Activated T-helper 2 cell treated with anti-CD3 and anti-CD28 coated beads, Interferon-gamma antibody, Interleukin-2, Interleukin-4, amounts not matched to agents 10 μg/mL and 5 μg/mL and 100 μg/mL, durations not matched to agents 14 hours and 24 hours and 36 hours (primary cell): ENCODE measurements around the gene HEATR9. TPM values are rescaled to one million over a fixed set of nuclear protein-coding genes. Genes with fewer than 3 reads are reported as not detected.

Source experiments
- DNase-seq: peaks from one replicate; pipeline ENCODE4 v3.0.0; 2021; ENCODE audit warnings: low spot score
- H3K27ac Mint-ChIP-seq: one replicate; pipeline ENCODE4 v1.8.0; 2021; ENCODE audit warnings: mixed read lengths
- H3K27me3 Mint-ChIP-seq: one replicate; pipeline ENCODE4 v1.8.0; 2021; ENCODE audit warnings: low read depth, mixed read lengths
- H3K36me3 Mint-ChIP-seq: one replicate; pipeline ENCODE4 v1.8.0; 2021; ENCODE audit warnings: low read depth, mixed read lengths
- H3K4me1 Mint-ChIP-seq: one replicate; pipeline ENCODE4 v1.8.0; 2021; ENCODE audit warnings: low read depth, mixed read lengths
- H3K4me3 Mint-ChIP-seq: one replicate; pipeline ENCODE4 v1.8.0; 2021; ENCODE audit warnings: low read depth, mild to moderate bottlenecking, moderate library complexity, mixed read lengths
- H3K9me3 Mint-ChIP-seq: one replicate; pipeline ENCODE4 v1.8.0; 2021; ENCODE audit warnings: mixed read lengths
- intact Hi-C: fragments of 100-400 bp; cut with micrococcal nuclease; formaldehyde crosslinking; loops from one replicate; pipeline ENCODE4 v1.15.1; 2023
- total RNA-seq: library from RNA; stranded (reverse); gene quantifications from 2 replicates; pipeline ENCODE4 v1.2.3, GENCODE V29; 2022

HEATR9 gene
- total RNA-seq, 1 donor from 2014 or later, result 0.14 TPM

GRCh38 chr17:35808962-35809854 is 59.5 kb downstream of the HEATR9 start, which contains the start of gene TAF15:
TAF15 (plus strand) TSS chr17:35809484; CDS start chr17:35809570, 86 bp downstream.
- no peaks in the 10 kb centered on the region for H3K9me3 Mint-ChIP-seq
- H3K27ac Mint-ChIP-seq, result peak within 1 kb of the TSS; percentile 97
- peaks cover 34% of the 10 kb centered on the region for H3K4me1 Mint-ChIP-seq
- intact Hi-C loops, result loop anchor here (1.0 to 5.0 kb wide), 2 partner anchors 45 to 222 kb away; partner anchors contain the start of gene AP2B1
- no peaks in the 10 kb centered on the region for H3K27me3 Mint-ChIP-seq
- peak within 1 kb of the TSS; percentile 91 for H3K4me3 Mint-ChIP-seq
- H3K36me3 Mint-ChIP-seq, result peaks cover 27% of the 10 kb centered on the region
- DNase-seq, result peak; percentile 96

DNA sequence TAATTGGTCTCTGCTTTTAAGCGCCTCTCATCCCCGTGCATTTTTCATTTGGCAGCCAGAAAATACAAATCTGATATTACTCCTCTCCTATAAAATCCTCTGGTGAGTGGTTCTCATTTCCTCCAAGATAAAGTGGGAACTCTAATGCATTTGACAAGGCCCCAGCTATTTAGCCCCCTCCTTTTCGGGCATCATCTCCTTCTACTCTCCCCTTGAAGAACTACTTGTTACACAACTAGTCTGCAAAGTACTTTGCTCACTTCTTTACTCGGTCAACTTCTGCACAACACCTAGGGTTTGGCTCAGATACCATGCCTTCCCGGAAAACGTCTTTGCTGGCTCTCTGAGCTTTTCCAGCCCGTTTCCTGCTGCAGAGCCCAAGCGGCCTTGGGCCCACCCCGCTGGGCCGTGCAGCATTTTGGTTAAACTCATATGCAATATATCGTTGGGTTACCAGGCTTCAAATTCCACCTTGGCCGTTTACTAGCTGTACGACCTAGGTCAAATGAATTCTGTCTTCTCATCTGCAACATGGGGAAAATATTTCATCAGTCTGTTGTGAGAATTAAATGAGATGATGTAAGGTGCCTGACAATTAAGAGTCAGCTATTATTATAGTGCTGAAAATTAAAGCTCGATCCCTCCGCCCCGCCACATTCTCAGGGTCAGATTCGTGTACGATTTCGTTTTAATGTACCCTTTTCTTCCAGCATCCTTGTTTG is 60.3 kb downstream of the HEATR9 start:
- intact Hi-C loops, result loop anchor here (5.0 kb wide), 1 partner anchor 221 kb away; the partner anchor contains the start of gene AP2B1
- Mint-ChIP-seq H3K27me3 (no peaks in the 10 kb centered on the region), H3K9me3 (no peaks in the 10 kb centered on the region), H3K36me3 (peaks cover 20% of the 10 kb centered on the region), H3K4me1 (peaks cover 30% of the 10 kb centered on the region), H3K27ac (peak overlapping the region; percentile 97), H3K4me3 (peak overlapping the region; percentile 91)
- DNase-seq, result no peak

GRCh38 chr17:35807371-35808144 is 61.1 kb downstream of the HEATR9 start:
- no peaks in the 10 kb centered on the region for H3K9me3 Mint-ChIP-seq
- H3K4me3 Mint-ChIP-seq, result peak overlapping the region; percentile 91
- H3K27me3 Mint-ChIP-seq, result no peaks in the 10 kb centered on the region
- peaks cover 27% of the 10 kb centered on the region for H3K4me1 Mint-ChIP-seq
- peak overlapping the region; percentile 97 for H3K27ac Mint-ChIP-seq
- no peak for DNase-seq
- intact Hi-C loops, result loop anchor here (5.0 kb wide), 1 partner anchor 220 kb away; the partner anchor contains the start of gene AP2B1
- H3K36me3 Mint-ChIP-seq, result peaks cover 15% of the 10 kb centered on the region

Other genes starting within 250 kb of the HEATR9 start
- gene RASL10B, start 137.3 kb downstream of the HEATR9 start, total RNA-seq, result 0.94 and 1.2 TPM in 2 replicates
- not detected in 2 replicates for gene GAS2L2, start 115.7 kb downstream of the HEATR9 start, total RNA-seq
- gene C17orf50, start 108.0 kb downstream of the HEATR9 start, total RNA-seq, result not detected in 2 replicates
- not detected in 2 replicates for gene MMP28, start 73.2 kb downstream of the HEATR9 start, total RNA-seq
- 315 and 321 TPM in 2 replicates for gene TAF15, start 59.4 kb downstream of the HEATR9 start, total RNA-seq
- gene CCL5, start 11.5 kb upstream of the HEATR9 start, total RNA-seq, result 28.1 and 28.9 TPM in 2 replicates
- 4.5 and 5.3 TPM in 2 replicates for gene RDM1, start 61.9 kb upstream of the HEATR9 start, total RNA-seq
- not detected in 2 replicates for gene LYZL6, start 74.8 kb upstream of the HEATR9 start, total RNA-seq
- gene CCL16, start 112.6 kb upstream of the HEATR9 start, total RNA-seq, result not detected in 2 replicates
- not detected in 2 replicates for gene CCL14, start 117.8 kb upstream of the HEATR9 start, total RNA-seq
- gene CCL15, start 132.7 kb upstream of the HEATR9 start, total RNA-seq, result not detected in 2 replicates
- not detected in 2 replicates for gene CCL23, start 149.1 kb upstream of the HEATR9 start, total RNA-seq
- gene CCL18, start 195.4 kb upstream of the HEATR9 start, total RNA-seq, result not detected in 2 replicates
- gene CCL3, start 221.3 kb upstream of the HEATR9 start, total RNA-seq, result 218 and 222 TPM in 2 replicates
- 136 and 150 TPM in 2 replicates for gene CCL4, start 234.9 kb upstream of the HEATR9 start, total RNA-seq